HG02759 (cell line): Measurements from ENCODE around the gene HPN.
A peak's percentile ranks its signal among the peaks of the same experiment; 100 is the strongest.

Experiments used
- ATAC-seq: cut with Tn5 transposase; IDR thresholded peaks from one replicate; pipeline ENCODE4 v1.9.1; 2021; ENCODE audit warnings: mild to moderate bottlenecking, moderate library complexity; ENCODE audit not compliant: unreplicated experiment

HPN gene

DNA sequence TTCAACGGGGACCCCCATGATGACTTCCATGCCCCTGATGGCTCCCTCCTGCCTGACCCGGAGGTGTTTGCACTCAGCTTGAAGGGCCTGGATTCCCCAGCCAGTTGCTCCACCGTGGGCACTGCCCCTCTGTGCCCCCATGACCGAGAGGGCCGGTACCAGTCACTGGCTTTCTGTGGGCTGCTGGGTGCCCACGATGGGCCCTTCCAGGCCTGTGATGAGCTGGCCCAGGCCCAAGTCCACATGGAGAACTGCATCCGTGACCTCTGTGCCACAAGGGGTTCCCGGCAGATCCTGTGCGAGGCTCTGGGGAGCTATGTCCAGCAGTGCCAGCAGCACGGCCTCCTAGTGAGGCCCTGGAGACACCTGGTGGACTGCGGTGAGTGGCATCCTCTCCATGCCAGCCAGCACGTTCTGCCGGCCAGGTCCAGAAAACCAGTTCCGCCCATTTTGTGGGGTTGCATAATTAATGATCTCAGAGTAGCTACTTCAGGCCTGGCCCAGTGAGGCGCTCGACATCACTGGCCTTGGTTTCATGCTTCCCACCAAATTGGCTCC is 39.2 kb downstream of the HPN start:
- ATAC-seq, result no peak

- ATAC-seq, result no peak
These were observed 39.7 kb downstream of the HPN start for GRCh38 chr19:35081201-35081600.

GRCh38 chr19:35083691-35084508 is 42.4 kb downstream of the HPN start:
- no peak for ATAC-seq

GRCh38 chr19:35084509-35084762 is 42.9 kb downstream of the HPN start:
- ATAC-seq, result no peak

DNA sequence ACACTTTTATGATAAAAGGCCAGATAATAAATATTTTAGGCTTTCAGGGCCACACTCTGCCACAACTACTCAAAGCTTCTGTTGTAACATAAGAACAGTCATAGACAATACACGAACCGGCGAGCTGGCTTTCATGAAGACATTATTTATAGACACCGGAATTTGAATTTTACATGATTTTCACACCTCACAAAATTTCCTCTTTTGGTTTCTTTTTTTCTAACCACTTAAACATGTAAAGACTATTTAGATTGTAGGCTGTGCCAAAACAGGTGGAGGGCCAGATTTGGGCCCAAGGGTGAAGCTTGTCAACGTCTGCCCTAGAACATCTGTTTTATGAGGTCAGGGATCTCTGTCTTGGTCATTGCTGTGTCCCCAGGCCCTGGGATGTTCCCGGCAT is 44.4 kb downstream of the HPN start:
- peak; percentile 63 for ATAC-seq

DNA sequence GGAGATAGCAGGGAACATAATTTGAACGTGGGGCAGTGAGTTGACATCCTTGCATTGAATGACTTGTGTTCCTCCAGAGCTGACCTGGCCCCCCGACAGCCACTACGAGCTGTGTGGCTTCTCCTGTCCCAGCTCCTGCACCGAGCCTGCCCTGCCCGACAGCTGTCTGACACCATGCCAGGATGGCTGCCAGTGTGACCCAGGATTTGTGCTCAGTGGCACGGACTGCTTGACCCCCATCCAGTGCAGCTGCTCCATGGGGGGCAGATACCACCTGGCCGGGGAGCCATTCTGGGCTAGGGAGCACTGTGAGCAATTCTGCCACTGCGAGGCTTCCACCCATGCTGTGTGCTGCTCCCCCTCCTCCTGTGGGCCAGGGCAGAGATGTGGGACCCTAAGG is 44.9 kb downstream of the HPN start:
- ATAC-seq, result no peak

GRCh38 chr19:35087393-35087792 is 45.9 kb downstream of the HPN start:
- ATAC-seq, result no peak

- no peak for ATAC-seq
These were observed 46.8 kb downstream of the HPN start for GRCh38 chr19:35088131-35088913.

DNA sequence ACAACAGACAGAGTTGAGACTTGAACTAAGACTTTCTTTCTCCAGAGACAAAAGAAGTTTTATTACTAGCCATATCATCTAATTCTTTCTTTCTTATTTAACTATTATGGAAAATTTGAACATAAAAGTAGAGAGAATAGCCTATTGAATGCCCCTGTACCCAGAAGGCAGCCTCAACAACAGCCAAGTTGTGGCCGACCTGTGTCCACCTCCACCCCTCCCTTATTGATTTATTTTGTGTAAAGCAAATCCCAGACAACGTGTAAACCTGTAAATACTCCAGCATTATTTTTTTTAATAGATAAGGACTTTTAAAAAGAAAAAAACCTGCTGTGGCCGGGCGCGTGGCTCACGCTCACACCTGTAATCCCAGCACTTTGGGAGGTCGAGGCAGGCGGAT is 48.0 kb downstream of the HPN start:
- ATAC-seq, result no peak

- ATAC-seq, result no peak
These were observed 48.6 kb downstream of the HPN start for GRCh38 chr19:35090160-35090505.

DNA sequence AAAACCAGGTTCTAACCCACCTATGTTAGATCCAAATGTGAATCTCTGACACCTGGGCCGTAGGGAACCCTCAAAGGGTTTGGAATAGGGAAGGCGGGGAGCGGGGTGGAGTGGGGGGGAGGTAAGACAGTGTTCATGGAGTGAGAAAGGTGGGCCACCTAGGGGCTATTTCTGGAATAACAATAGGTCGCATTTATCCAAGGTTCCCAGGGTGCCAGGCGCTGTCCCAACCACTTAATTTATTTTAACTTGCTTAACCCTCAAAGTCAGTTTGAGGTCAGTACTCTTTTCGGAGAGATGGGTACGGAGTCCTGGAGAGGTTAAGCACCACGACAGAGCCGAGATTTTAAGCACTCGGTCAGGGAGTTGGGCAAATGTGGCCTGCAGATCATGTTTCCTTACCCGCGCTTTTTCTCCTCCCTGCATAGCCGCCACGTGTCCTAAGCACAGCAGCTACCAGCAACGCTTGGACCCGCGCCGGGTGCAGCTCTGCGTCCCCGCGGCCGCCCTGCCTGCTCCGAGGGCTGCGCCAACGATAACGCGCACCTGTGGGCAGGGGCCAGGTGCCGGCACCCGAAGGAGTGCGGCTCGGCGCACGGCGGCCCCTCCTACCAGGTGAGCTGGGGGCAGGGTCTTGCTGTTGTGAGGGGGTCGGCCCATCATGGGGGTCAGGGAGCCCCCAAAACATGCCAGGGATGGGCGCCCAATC is 49.1 kb downstream of the HPN start:
- ATAC-seq, result no peak

GRCh38 chr19:35093430-35093829 is 51.9 kb downstream of the HPN start:
- ATAC-seq, result no peak

- no peak for ATAC-seq
These were observed 52.6 kb downstream of the HPN start for GRCh38 chr19:35093941-35094647.

- no peak for ATAC-seq
These were observed 53.1 kb downstream of the HPN start for GRCh38 chr19:35094656-35095055.

DNA sequence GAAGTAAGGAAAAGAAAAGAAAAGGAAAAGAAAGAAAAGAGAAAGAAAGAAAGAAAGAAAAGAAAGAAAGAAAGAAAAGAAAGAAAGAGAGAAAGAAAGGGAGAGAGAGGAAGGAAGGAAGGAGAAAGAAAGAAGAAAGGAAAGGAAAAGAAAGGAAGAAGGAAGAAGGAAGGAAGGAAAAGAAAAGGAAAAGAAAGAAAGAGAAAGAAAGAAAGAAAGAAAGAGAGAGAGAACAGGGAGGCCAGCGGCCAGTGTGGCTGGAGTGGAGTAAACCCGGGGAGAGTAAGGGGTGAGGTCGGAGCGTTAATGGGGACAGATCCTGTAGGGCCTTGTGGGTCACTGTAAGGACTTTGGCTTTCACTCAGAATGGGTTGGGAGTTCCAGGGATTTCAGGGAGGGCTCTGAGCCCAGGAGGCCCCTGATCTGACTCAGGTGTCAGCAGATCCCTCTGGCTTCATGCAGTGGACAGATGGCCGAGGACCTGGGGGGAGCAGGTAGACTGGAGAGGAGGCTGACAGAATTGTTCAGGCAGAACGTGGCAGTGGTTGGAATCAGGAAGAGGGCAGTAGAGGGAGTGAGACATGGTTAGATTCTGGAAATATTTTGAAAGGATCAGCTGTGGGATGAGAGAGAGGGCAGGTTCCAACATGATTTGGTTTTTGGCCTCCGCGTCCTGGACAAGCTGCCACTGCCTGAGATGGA is 54.3 kb downstream of the HPN start:
- ATAC-seq, result no peak

- ATAC-seq, result no peak
These were observed 57.0 kb downstream of the HPN start for GRCh38 chr19:35098413-35099049.

DNA sequence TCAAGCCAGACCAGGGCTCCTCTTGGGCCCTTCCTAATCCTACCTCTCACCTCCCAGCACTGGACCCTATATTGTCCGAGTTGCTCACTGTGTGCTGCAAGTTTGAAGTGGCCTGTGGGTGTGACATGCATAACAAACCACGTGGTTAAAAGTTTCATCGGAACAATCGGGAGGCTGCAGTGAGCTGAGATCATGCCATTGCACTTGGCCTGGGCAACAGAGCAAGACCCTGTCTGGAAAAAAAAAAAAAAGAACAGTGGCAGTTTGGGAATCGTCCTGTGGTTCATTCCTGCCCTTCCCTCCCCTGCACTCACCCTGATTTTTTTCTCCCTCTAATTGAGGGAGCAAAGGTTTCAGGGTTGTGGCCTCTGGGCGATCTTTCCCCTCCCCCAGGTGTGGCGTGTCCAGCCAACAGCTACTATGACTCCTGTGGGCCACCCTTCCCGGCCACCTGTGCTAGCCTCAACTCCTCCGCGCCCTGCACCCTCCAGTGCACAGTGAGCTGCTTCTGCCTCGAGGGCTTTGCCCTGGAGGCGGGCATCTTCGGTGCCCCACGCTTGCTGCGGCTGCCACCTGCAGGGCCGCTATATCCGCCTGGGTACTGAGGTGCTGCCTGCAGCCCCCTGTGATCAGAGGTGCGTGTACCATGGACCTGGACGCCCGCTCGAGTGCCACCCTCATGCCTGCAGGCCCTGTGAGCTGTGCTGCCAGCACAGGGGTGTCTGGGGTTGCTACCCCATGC is 57.8 kb downstream of the HPN start:
- no peak for ATAC-seq

DNA sequence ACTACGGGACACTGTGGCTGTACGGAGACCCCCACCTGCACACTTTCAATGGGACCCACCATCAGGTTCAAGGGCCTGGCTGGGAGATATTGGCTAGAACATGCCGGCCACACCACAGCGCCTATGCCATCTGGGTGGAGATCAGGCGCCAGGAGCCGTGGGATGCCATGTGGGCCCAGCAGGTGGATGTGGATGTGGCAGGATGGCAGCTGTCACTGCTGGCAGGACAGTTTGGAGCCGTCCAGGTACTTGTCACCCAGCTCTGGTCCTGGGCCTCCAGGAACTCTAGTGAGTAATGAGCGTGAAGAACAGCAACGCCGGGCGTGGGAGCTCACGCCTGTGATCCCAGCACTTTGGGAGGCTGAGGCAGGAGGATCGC is 58.4 kb downstream of the HPN start:
- ATAC-seq, result no peak
